KOPT-K1 (cell line): Measurements from ENCODE around the gene CACNA1C.

ENCODE experiments used
- H3K27ac ChIP-seq: fragments of 200-600 bp; sonication (generic); 2 replicates; pipeline ENCODE4 v1.5.1; 2016; ENCODE audit warnings: antibody characterized with exemption, mild to moderate bottlenecking, low read depth, low read length; ENCODE audit not compliant: poor library complexity, severe bottlenecking
- H3K36me3 ChIP-seq: fragments of 200-600 bp; sonication (generic); 2 replicates; pipeline ENCODE4 v1.5.1; 2017; ENCODE audit warnings: antibody characterized with exemption, mild to moderate bottlenecking, low read length, moderate library complexity; ENCODE audit not compliant: insufficient read depth
- H3K9me3 ChIP-seq: fragments of 200-600 bp; sonication (generic); 2 replicates; pipeline ENCODE4 v1.5.1; 2017; ENCODE audit warnings: antibody characterized with exemption, low read length, mild to moderate bottlenecking; ENCODE audit not compliant: insufficient read depth, poor library complexity, severe bottlenecking

CACNA1C gene

GRCh38 chr12:2354151-2354991 lies 301.6 kb downstream of the CACNA1C start:
- no peaks in the 10 kb centered on the region for H3K9me3 ChIP-seq
- no peaks in the 10 kb centered on the region for H3K36me3 ChIP-seq
- H3K27ac ChIP-seq: no peak overlapping the region

GRCh38 chr12:2355198-2355597 lies 302.4 kb downstream of the CACNA1C start:
- no peaks in the 10 kb centered on the region for H3K9me3 ChIP-seq
- H3K27ac ChIP-seq: no peak overlapping the region
- H3K36me3 ChIP-seq: no peaks in the 10 kb centered on the region

- Histone ChIP-seq H3K36me3 (no peaks in the 10 kb centered on the region), H3K9me3 (no peaks in the 10 kb centered on the region), H3K27ac (no peak overlapping the region)
These were observed 302.8 kb downstream of the CACNA1C start for GRCh38 chr12:2355604-2356003.

- H3K36me3 ChIP-seq: no peaks in the 10 kb centered on the region
- no peaks in the 10 kb centered on the region for H3K9me3 ChIP-seq
- H3K27ac ChIP-seq: no peak overlapping the region
These were observed 303.9 kb downstream of the CACNA1C start for GRCh38 chr12:2356601-2357125.

GRCh38 chr12:2358986-2359658 lies 306.3 kb downstream of the CACNA1C start:
- H3K36me3 ChIP-seq: no peaks in the 10 kb centered on the region
- no peak overlapping the region for H3K27ac ChIP-seq
- no peaks in the 10 kb centered on the region for H3K9me3 ChIP-seq

- H3K36me3 ChIP-seq: no peaks in the 10 kb centered on the region
- H3K9me3 ChIP-seq: no peaks in the 10 kb centered on the region
- no peak overlapping the region for H3K27ac ChIP-seq
These were observed 307.2 kb downstream of the CACNA1C start for GRCh38 chr12:2359725-2360629.

- no peak overlapping the region for H3K27ac ChIP-seq
- H3K9me3 ChIP-seq: no peaks in the 10 kb centered on the region
- no peaks in the 10 kb centered on the region for H3K36me3 ChIP-seq
These were observed 307.9 kb downstream of the CACNA1C start for GRCh38 chr12:2360630-2361170.

GRCh38 chr12:2363836-2364609 lies 311.2 kb downstream of the CACNA1C start:
- Histone ChIP-seq H3K36me3 (no peaks in the 10 kb centered on the region), H3K9me3 (peaks cover 6% of the 10 kb centered on the region), H3K27ac (no peak overlapping the region)

- Histone ChIP-seq H3K36me3 (no peaks in the 10 kb centered on the region), H3K27ac (no peak overlapping the region), H3K9me3 (peaks cover 6% of the 10 kb centered on the region)
These were observed 311.9 kb downstream of the CACNA1C start for GRCh38 chr12:2364631-2365051.

- no peak overlapping the region for H3K27ac ChIP-seq
- peaks cover 6% of the 10 kb centered on the region for H3K9me3 ChIP-seq
- H3K36me3 ChIP-seq: no peaks in the 10 kb centered on the region
These were observed 313.9 kb downstream of the CACNA1C start for GRCh38 chr12:2366711-2367110.

GRCh38 chr12:2372178-2372577 lies 319.4 kb downstream of the CACNA1C start:
- Histone ChIP-seq H3K9me3 (no peaks in the 10 kb centered on the region), H3K36me3 (no peaks in the 10 kb centered on the region), H3K27ac (no peak overlapping the region)

GRCh38 chr12:2372735-2373134 lies 319.9 kb downstream of the CACNA1C start:
- Histone ChIP-seq H3K27ac (no peak overlapping the region), H3K36me3 (no peaks in the 10 kb centered on the region), H3K9me3 (no peaks in the 10 kb centered on the region)

GRCh38 chr12:2373307-2373706 lies 320.5 kb downstream of the CACNA1C start:
- Histone ChIP-seq H3K36me3 (no peaks in the 10 kb centered on the region), H3K27ac (no peak overlapping the region)

More at GRCh38 chr12:2373307-2373706, 320.5 kb downstream of the CACNA1C start:
- H3K9me3 ChIP-seq: no peaks in the 10 kb centered on the region
